Activated CD8-positive, alpha-beta T cell treated with anti-CD3 and anti-CD28 coated beads for 36 hours (primary cell): Measurements from ENCODE around the gene MED16. TPM values are rescaled to one million over a fixed set of nuclear protein-coding genes. Genes with fewer than 3 reads are reported as not detected.

Experiments
- ATAC-seq: fragments of 200-7000 bp; cut with Tn5 transposase; one replicate; pipeline ENCODE4 v1.10.0; 2021; ENCODE audit warnings: mild to moderate bottlenecking, moderate library complexity
- CTCF ChIA-PET: fragments of 350-600 bp; sonication (Branson Sonifier 250); formaldehyde crosslinking; loops from one replicate; lab custom pipeline; 2021; ENCODE audit warnings: antibody characterized with exemption; lab: Charles Lee
- POLR2A ChIA-PET: fragments of 350-600 bp; sonication (Branson Sonifier 250); formaldehyde crosslinking; loops from one replicate; lab custom pipeline; 2021; ENCODE audit warnings: antibody characterized with exemption; lab: Charles Lee
- DNase-seq: peaks from one replicate; pipeline ENCODE4 v3.0.0-alpha.2; 2020
- H3K27ac Mint-ChIP-seq: one replicate; pipeline ENCODE4 v1.8.0; 2021; ENCODE audit warnings: mild to moderate bottlenecking, mixed read lengths
- H3K27me3 Mint-ChIP-seq: one replicate; pipeline ENCODE4 v1.8.0; 2021; ENCODE audit warnings: mixed read lengths
- H3K36me3 Mint-ChIP-seq: one replicate; pipeline ENCODE4 v1.8.0; 2021; ENCODE audit warnings: low read depth, mixed read lengths
- H3K4me1 Mint-ChIP-seq: one replicate; pipeline ENCODE4 v1.8.0; 2021; ENCODE audit warnings: low read depth, mixed read lengths
- H3K4me3 Mint-ChIP-seq: one replicate; pipeline ENCODE4 v1.8.0; 2021; ENCODE audit warnings: mild to moderate bottlenecking, moderate library complexity, mixed read lengths
- H3K9me3 Mint-ChIP-seq: one replicate; pipeline ENCODE4 v1.8.0; 2021; ENCODE audit warnings: mixed read lengths
- CTCF ChIP-seq: fragments of 200-600 bp; IDR thresholded peaks from one replicate; pipeline ENCODE4 v1.8.0; 2022; ENCODE audit warnings: antibody characterized with exemption, mild to moderate bottlenecking
- intact Hi-C: fragments of 100-400 bp; cut with micrococcal nuclease; formaldehyde crosslinking; loops from one replicate; pipeline ENCODE4 v1.10.0; 2022
- total RNA-seq, 2 experiments: library from RNA; stranded (reverse); gene quantifications; one replicate each; pipeline ENCODE4 v1.2.3, GENCODE V29; 2021

Gene MED16
- total RNA-seq, 2 experiments from 2014 or later = 37.6 to 37.8 TPM

GRCh38 chr19:926323-926588 lies 33.3 kb upstream of the MED16 start:
- Mint-ChIP-seq H3K4me1 (peaks cover 15% of the 10 kb centered on the region), H3K36me3 (no peaks in the 10 kb centered on the region), H3K27me3 (no peaks in the 10 kb centered on the region), H3K4me3 (peak overlapping the region; percentile 70), H3K27ac (no peak overlapping the region), H3K9me3 (no peaks in the 10 kb centered on the region)
- no peak for DNase-seq
- intact Hi-C loops = loop anchor here (2.0 kb wide), 1 partner anchor 57 kb away; no protein-coding TSS in a partner anchor
- ChIA-PET POLR2A (no interaction called here), CTCF (no interaction called here)
- ATAC-seq = no peak
- no peak for TF ChIP-seq CTCF

DNA sequence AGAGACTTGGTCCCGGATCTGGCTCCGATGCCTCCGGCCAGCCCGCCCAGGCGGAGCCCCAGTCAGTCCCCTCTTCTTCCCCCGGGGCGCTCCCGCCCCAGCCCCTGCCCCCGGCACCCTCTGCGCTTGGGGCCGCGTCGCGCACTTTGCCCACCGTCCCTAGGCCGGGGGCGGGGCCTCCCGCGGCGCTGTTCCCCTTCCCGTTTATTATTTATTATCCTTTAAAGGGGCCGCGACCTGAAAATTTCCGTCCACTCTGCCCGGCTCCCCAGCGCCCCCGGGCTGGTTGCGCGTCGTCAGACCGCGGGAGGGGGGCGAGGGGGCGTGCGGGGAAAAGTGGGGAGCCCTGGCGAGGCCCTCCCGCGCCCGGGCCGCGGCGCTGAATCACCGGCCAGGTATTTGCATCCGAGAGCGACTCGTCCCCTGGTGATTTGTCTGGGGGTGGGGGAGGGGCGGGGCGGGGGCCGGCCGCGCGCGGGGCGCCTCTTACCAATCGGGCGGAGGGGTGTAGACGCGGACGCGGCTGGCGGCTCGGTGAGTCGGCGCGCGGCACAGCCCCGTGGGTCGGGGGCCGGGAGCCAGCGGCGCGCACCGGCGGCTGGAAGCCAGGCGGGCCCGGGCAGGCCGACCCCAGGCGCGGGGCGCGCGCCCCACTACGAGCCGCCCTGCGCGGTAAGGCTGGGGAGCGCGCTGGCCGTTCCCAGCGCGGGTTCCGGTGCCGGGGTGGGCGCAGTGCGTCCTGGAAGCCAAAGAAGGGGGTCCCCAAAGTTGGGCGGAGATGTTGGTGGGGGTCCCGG lies 32.7 kb upstream of the MED16 start, which contains the start of gene ARID3A:
TSS of gene ARID3A (plus strand) at position 510 of the 797 bp plus-strand sequence. CDS start 3,494 bp downstream, outside the sequence.
- intact Hi-C loops = loop anchor here (2.0 kb wide), 1 partner anchor 57 kb away; no protein-coding TSS in a partner anchor
- no peak for TF ChIP-seq CTCF
- ChIA-PET CTCF (interaction anchor here (1.4 to 7.9 kb wide), 2 partner anchors 13 to 57 kb away, joined by 4 to 127 read pairs; partner anchors contain the start of gene WDR18), POLR2A (interaction anchor here (1.2 to 4.6 kb wide), 4 partner anchors 51 to 266 kb away, joined by 3 to 29 read pairs (median 6); partner anchors contain the start of gene WDR18)
- ATAC-seq (peak; percentile 67), DNase-seq (peak; percentile 84)
- Mint-ChIP-seq H3K4me1 (peaks cover 19% of the 10 kb centered on the region), H3K27ac (peak within 1 kb of the TSS; percentile 76), H3K4me3 (peak within 1 kb of the TSS; percentile 73), H3K9me3 (no peaks in the 10 kb centered on the region), H3K36me3 (peaks cover 1% of the 10 kb centered on the region), H3K27me3 (no peaks in the 10 kb centered on the region)

- Mint-ChIP-seq H3K27ac (peak overlapping the region; percentile 76), H3K36me3 (peaks cover 3% of the 10 kb centered on the region), H3K4me1 (peaks cover 21% of the 10 kb centered on the region), H3K9me3 (no peaks in the 10 kb centered on the region), H3K4me3 (peak overlapping the region; percentile 73), H3K27me3 (no peaks in the 10 kb centered on the region)
- ATAC-seq = peak; percentile 62
- ChIA-PET POLR2A (interaction anchor here (0.7 to 4.6 kb wide), 7 partner anchors 8 to 265 kb away, joined by 3 to 29 read pairs (median 3); partner anchors contain the start of gene WDR18), CTCF (interaction anchor here (1.4 to 7.9 kb wide), 2 partner anchors 13 to 58 kb away, joined by 4 to 127 read pairs; partner anchors contain the start of gene WDR18)
- intact Hi-C loops = no loop called here
- no peak for TF ChIP-seq CTCF
- peak; percentile 80 for DNase-seq
These were observed 32.1 kb upstream of the MED16 start for GRCh38 chr19:925087-925525.

GRCh38 chr19:924553-925086 lies 31.6 kb upstream of the MED16 start:
- H3K4me3 Mint-ChIP-seq = peak overlapping the region; percentile 73
- DNase-seq (peak; percentile 81), ATAC-seq (no peak)
- TF ChIP-seq CTCF = no peak
- ChIA-PET CTCF (interaction anchor here (1.4 to 7.9 kb wide), 3 partner anchors 14 to 61 kb away, joined by 4 to 127 read pairs (median 10); partner anchors contain the start of gene WDR18), POLR2A (interaction anchor here (0.7 to 4.6 kb wide), 7 partner anchors 8 to 265 kb away, joined by 3 to 29 read pairs (median 3); partner anchors contain the start of gene WDR18)
- H3K27me3 Mint-ChIP-seq = no peaks in the 10 kb centered on the region
- peaks cover 21% of the 10 kb centered on the region for H3K4me1 Mint-ChIP-seq
- no peak overlapping the region for H3K27ac Mint-ChIP-seq
- no peaks in the 10 kb centered on the region for H3K9me3 Mint-ChIP-seq
- intact Hi-C loops = no loop called here
- H3K36me3 Mint-ChIP-seq = peaks cover 3% of the 10 kb centered on the region
